Lung (tissue), 12 donors: ENCODE results near the gene RPRD2. TPM values are rescaled to one million over a fixed set of nuclear protein-coding genes. Genes with fewer than 3 reads are reported as not detected.
A peak's percentile ranks its signal among the peaks of the same experiment; 100 is the strongest.

ENCODE experiments used
- ATAC-seq: fragments of 200-7000 bp; cut with Tn5 transposase; one replicate; pipeline ENCODE4 v1.9.1; 2020; ENCODE audit warnings: moderate number of reproducible peaks; ENCODE audit not compliant: insufficient read depth, low FRiP score
- DNase-seq, 3 donors: peaks; one replicate each; pipeline ENCODE4 v3.0.0-alpha.2; 2013 to 2017
- H3K27ac ChIP-seq, 2 donors: one replicate each; pipeline ENCODE4 v1.5.1; 2013; ENCODE audit warnings: mild to moderate bottlenecking in 2 of 2, moderate library complexity in 2 of 2, control low read depth in 1 of 2, inconsistent platforms in 1 of 2, low read depth in 1 of 2, low read length in 1 of 2
- H3K27me3 ChIP-seq, 3 donors: one replicate each; pipeline ENCODE4 v1.5.1; 2013; ENCODE audit warnings: low read length in 2 of 3; ENCODE audit not compliant: control insufficient read depth in 3 of 3, insufficient read depth in 3 of 3
- H3K36me3 ChIP-seq, 4 donors: one replicate each; pipeline ENCODE4 v1.5.1; 2013; ENCODE audit warnings: low read length in 4 of 4, mild to moderate bottlenecking in 1 of 4, moderate library complexity in 1 of 4; ENCODE audit not compliant: control insufficient read depth in 4 of 4, insufficient read depth in 4 of 4
- H3K4me1 ChIP-seq, 5 donors: one replicate each; pipeline ENCODE4 v1.5.1; 2013; ENCODE audit warnings: low read length in 5 of 5, mild to moderate bottlenecking in 2 of 5, moderate library complexity in 1 of 5; ENCODE audit not compliant: control insufficient read depth in 5 of 5, insufficient read depth in 5 of 5
- H3K4me3 ChIP-seq: one replicate; pipeline ENCODE4 v1.5.1; 2013; ENCODE audit warnings: mild to moderate bottlenecking, control low read depth, moderate library complexity
- H3K9ac ChIP-seq, 2 donors: one replicate each; pipeline ENCODE4 v1.5.1; 2013; ENCODE audit warnings: low read length in 2 of 2, control low read depth in 1 of 2; ENCODE audit not compliant: insufficient read depth in 1 of 2
- H3K9me3 ChIP-seq, 4 donors: one replicate each; pipeline ENCODE4 v1.5.1; 2013; ENCODE audit warnings: low read length in 3 of 4, mild to moderate bottlenecking in 1 of 4, moderate library complexity in 1 of 4; ENCODE audit not compliant: control insufficient read depth in 4 of 4, insufficient read depth in 3 of 4
- CTCF ChIP-seq: IDR thresholded peaks from 2 replicates; pipeline ENCODE4 v1.5.1; 2012; ENCODE audit warnings: mild to moderate bottlenecking; ENCODE audit errors: control extremely low read depth, extremely low read depth
- WGBS, 2 donors: extraction: QIAGEN DNeasy Blood & Tissue Kit; methylation state at CpG; one replicate each; pipeline ENCODE4 v1.1.7; 2013; 5-methylcytosine and 5-hydroxymethylcytosine counted together
- polyA plus RNA-seq, 2 donors: library from polyadenylated mRNA; stranded (reverse); fragments of 200-250 nt; gene quantifications; one replicate each; pipeline ENCODE4 v1.2.1, GENCODE V29; 2013
- total RNA-seq, 2 donors: library from RNA; depleted of rRNA in 1 of 2; stranded (reverse); fragments of >200 nt in 1 of 2; gene quantifications; one replicate each; pipeline ENCODE4 v1.2.1, GENCODE V29; 2014 to 2021
- donor health status: control.
- donor health status: control.
- donor health status: Bipolar disorder and iron deficiency.
- donor health status: healthy.
- donor health status: DM: yes; HTN: yes; CAD: no.

The RPRD2 gene
- total and polyA plus RNA-seq, 4 donors = 7.1 to 27.8 (median 14.7) TPM

- H3K4me1 ChIP-seq = peaks cover 0 to 8% (median 5%) of the 10 kb centered on the region in 5 donors
- DNase-seq (peak in 2 of 3 donors; percentile 1 to 2), ATAC-seq (no peak)
- H3K9me3 ChIP-seq = no peaks in the 10 kb centered on the region
- H3K27ac ChIP-seq = no peak overlapping the region
- H3K4me3 ChIP-seq = no peak overlapping the region
- WGBS, 2 donors = 33 to 66% methylated on average over 3 of the region's 3 CpGs
- TF ChIP-seq CTCF = no peak
- H3K36me3 ChIP-seq = peaks cover 6 to 25% (median 13%) of the 10 kb centered on the region in 4 donors
- H3K9ac ChIP-seq = peak overlapping the region; percentile 86 to 91
- H3K27me3 ChIP-seq = no peaks in the 10 kb centered on the region
Measured at GRCh38 chr1:150322310-150322709, 41.6 kb upstream of the RPRD2 start.

- 92 to 95% methylated on average over 7 of the region's 7 CpGs for WGBS, 2 donors
Measured at GRCh38 chr1:150332651-150333290, 31.2 kb upstream of the RPRD2 start.

GRCh38 chr1:150346316-150346715 is 17.6 kb upstream of the RPRD2 start:
- Histone ChIP-seq H3K36me3 (peaks cover 15 to 53% (median 33%) of the 10 kb centered on the region in 4 donors), H3K4me1 (no peaks in the 10 kb centered on the region), H3K27me3 (no peaks in the 10 kb centered on the region), H3K27ac (no peak overlapping the region), H3K9ac (no peak overlapping the region), H3K4me3 (no peak overlapping the region), H3K9me3 (no peaks in the 10 kb centered on the region)
- 91 to 94% methylated on average over 4 of the region's 4 CpGs for WGBS, 2 donors
- no peak for TF ChIP-seq CTCF
- ATAC-seq (no peak), DNase-seq (no peak)

More at GRCh38 chr1:150332651-150333290, 31.2 kb upstream of the RPRD2 start:
- ATAC-seq (no peak), DNase-seq (no peak)
- Histone ChIP-seq H3K27me3 (no peaks in the 10 kb centered on the region), H3K4me1 (no peaks in the 10 kb centered on the region), H3K9ac (no peak overlapping the region), H3K9me3 (no peaks in the 10 kb centered on the region), H3K36me3 (peaks cover 41 to 56% (median 49%) of the 10 kb centered on the region in 4 donors), H3K4me3 (no peak overlapping the region), H3K27ac (no peak overlapping the region)
- no peak for TF ChIP-seq CTCF
